ENCODE measurements around the gene EFCAB13.

EFCAB13 gene

GRCh38 chr17:47315451-47316266 lies 8.1 kb upstream of the EFCAB13 start:
- TF ChIP-seq EZH2 (IDR thresholded peaks at IDR 0.05) (no peak), FOXP2 (optimal IDR thresholded peaks at IDR 0.05; ENCODE audit: control extremely low read depth, extremely low read length, insufficient read depth) (no peak), POLR2AphosphoS5 (IDR thresholded peaks at IDR 0.05; ENCODE audit: borderline replicate concordance, low read depth, low read length) (no peak)
- no peak overlapping the region for H3K9ac ChIP-seq (ENCODE audit: insufficient read length)
- H3K9me3 ChIP-seq (ENCODE audit: low read depth, low read length): no peaks in the 10 kb centered on the region
- no peak overlapping the region for H3K4me3 ChIP-seq
- H3K27ac ChIP-seq: no peak overlapping the region
- no peaks in the 10 kb centered on the region for H3K36me3 ChIP-seq (ENCODE audit: insufficient read depth, low read length)
- DNase-seq (ENCODE audit: low read depth, low spot score): no peak

- no peaks in the 10 kb centered on the region for H3K36me3 ChIP-seq (ENCODE audit: insufficient read depth, low read length)
- no peak for DNase-seq (ENCODE audit: low read depth, low spot score)
- H3K9ac ChIP-seq (ENCODE audit: insufficient read length): no peak overlapping the region
- H3K4me3 ChIP-seq: no peak overlapping the region
- no peak overlapping the region for H3K27ac ChIP-seq
- TF ChIP-seq EZH2 (IDR thresholded peaks at IDR 0.05) (no peak), POLR2AphosphoS5 (IDR thresholded peaks at IDR 0.05; ENCODE audit: borderline replicate concordance, low read depth, low read length) (no peak), FOXP2 (optimal IDR thresholded peaks at IDR 0.05; ENCODE audit: control extremely low read depth, extremely low read length, insufficient read depth) (no peak)
- H3K9me3 ChIP-seq (ENCODE audit: low read depth, low read length): peaks cover 5% of the 10 kb centered on the region
These were observed 7.4 kb upstream of the EFCAB13 start for GRCh38 chr17:47316311-47316710.

GRCh38 chr17:47317119-47317518 lies 6.6 kb upstream of the EFCAB13 start:
- Histone ChIP-seq H3K36me3 (ENCODE audit: insufficient read depth, low read length) (no peaks in the 10 kb centered on the region), H3K9me3 (ENCODE audit: low read depth, low read length) (peaks cover 7% of the 10 kb centered on the region), H3K4me3 (no peak overlapping the region), H3K27ac (no peak overlapping the region), H3K9ac (ENCODE audit: insufficient read length) (no peak overlapping the region)
- DNase-seq (ENCODE audit: low read depth, low spot score): no peak
- TF ChIP-seq EZH2 (IDR thresholded peaks at IDR 0.05): no peak
- TF ChIP-seq FOXP2 (optimal IDR thresholded peaks at IDR 0.05; ENCODE audit: control extremely low read depth, extremely low read length, insufficient read depth): no peak
- TF ChIP-seq POLR2AphosphoS5 (IDR thresholded peaks at IDR 0.05; ENCODE audit: borderline replicate concordance, low read depth, low read length): no peak

GRCh38 chr17:47318197-47318918 lies 5.4 kb upstream of the EFCAB13 start:
- no peak for DNase-seq (ENCODE audit: low read depth, low spot score)
- H3K9me3 ChIP-seq (ENCODE audit: low read depth, low read length): peaks cover 7% of the 10 kb centered on the region
- H3K36me3 ChIP-seq (ENCODE audit: insufficient read depth, low read length): no peaks in the 10 kb centered on the region
- no peak overlapping the region for H3K27ac ChIP-seq
- no peak overlapping the region for H3K9ac ChIP-seq (ENCODE audit: insufficient read length)
- TF ChIP-seq EZH2 (IDR thresholded peaks at IDR 0.05): no peak
- TF ChIP-seq FOXP2 (optimal IDR thresholded peaks at IDR 0.05; ENCODE audit: control extremely low read depth, extremely low read length, insufficient read depth): no peak
- TF ChIP-seq POLR2AphosphoS5 (IDR thresholded peaks at IDR 0.05; ENCODE audit: borderline replicate concordance, low read depth, low read length): no peak
- no peak overlapping the region for H3K4me3 ChIP-seq

GRCh38 chr17:47320879-47321502 lies 2.8 kb upstream of the EFCAB13 start:
- peaks cover 7% of the 10 kb centered on the region for H3K9me3 ChIP-seq (ENCODE audit: low read depth, low read length)
- no peaks in the 10 kb centered on the region for H3K36me3 ChIP-seq (ENCODE audit: insufficient read depth, low read length)
- H3K27ac ChIP-seq: no peak overlapping the region
- H3K9ac ChIP-seq (ENCODE audit: insufficient read length): no peak overlapping the region
- H3K4me3 ChIP-seq: no peak overlapping the region
- no peak for DNase-seq (ENCODE audit: low read depth, low spot score)
- no peak for TF ChIP-seq EZH2 (IDR thresholded peaks at IDR 0.05)
- TF ChIP-seq FOXP2 (optimal IDR thresholded peaks at IDR 0.05; ENCODE audit: control extremely low read depth, extremely low read length, insufficient read depth): no peak
- no peak for TF ChIP-seq POLR2AphosphoS5 (IDR thresholded peaks at IDR 0.05; ENCODE audit: borderline replicate concordance, low read depth, low read length)

- Histone ChIP-seq H3K9me3 (ENCODE audit: low read depth, low read length) (peaks cover 7% of the 10 kb centered on the region), H3K27ac (no peak overlapping the region)
These were observed 667 bp downstream of the EFCAB13 start for GRCh38 chr17:47324224-47325020.

GRCh38 chr17:47325176-47325575 lies 1.4 kb downstream of the EFCAB13 start:
- Histone ChIP-seq H3K4me3 (no peak overlapping the region), H3K9ac (ENCODE audit: insufficient read length) (no peak overlapping the region), H3K27ac (no peak overlapping the region), H3K36me3 (ENCODE audit: insufficient read depth, low read length) (no peaks in the 10 kb centered on the region), H3K9me3 (ENCODE audit: low read depth, low read length) (peaks cover 7% of the 10 kb centered on the region)
- TF ChIP-seq EZH2 (IDR thresholded peaks at IDR 0.05): no peak
- no peak for TF ChIP-seq FOXP2 (optimal IDR thresholded peaks at IDR 0.05; ENCODE audit: control extremely low read depth, extremely low read length, insufficient read depth)
- no peak for TF ChIP-seq POLR2AphosphoS5 (IDR thresholded peaks at IDR 0.05; ENCODE audit: borderline replicate concordance, low read depth, low read length)
- no peak for DNase-seq (ENCODE audit: low read depth, low spot score)

More at GRCh38 chr17:47324224-47325020, 667 bp downstream of the EFCAB13 start:
- no peak overlapping the region for H3K9ac ChIP-seq (ENCODE audit: insufficient read length)
- TF ChIP-seq FOXP2 (optimal IDR thresholded peaks at IDR 0.05; ENCODE audit: control extremely low read depth, extremely low read length, insufficient read depth) (no peak), EZH2 (IDR thresholded peaks at IDR 0.05) (no peak), POLR2AphosphoS5 (IDR thresholded peaks at IDR 0.05; ENCODE audit: borderline replicate concordance, low read depth, low read length) (no peak)
- H3K36me3 ChIP-seq (ENCODE audit: insufficient read depth, low read length): no peaks in the 10 kb centered on the region
- DNase-seq (ENCODE audit: low read depth, low spot score): no peak
- peak overlapping the region; percentile 32; the same call in 1 of the 2 replicates for H3K4me3 ChIP-seq

Measured in SK-N-MC (cell line).